Midbrain (tissue), 1 donor: Measurements from ENCODE around the gene GOLGA6A.

Experiments used
- DNase-seq: peaks from one replicate; lab custom pipeline; 2025; lab: John Stamatoyannopoulos, UW

The GOLGA6A gene

GRCh38 chr15:74036271-74037170 is 45.8 kb downstream of the GOLGA6A start:
- peak; percentile 47 for DNase-seq

GRCh38 chr15:74035121-74036017 is 47.0 kb downstream of the GOLGA6A start:
- no peak for DNase-seq

GRCh38 chr15:74034206-74034755 is 48.1 kb downstream of the GOLGA6A start:
- no peak for DNase-seq

- no peak for DNase-seq
These were observed 49.5 kb downstream of the GOLGA6A start for GRCh38 chr15:74032606-74033561.

GRCh38 chr15:74032046-74032445 is 50.3 kb downstream of the GOLGA6A start:
- no peak for DNase-seq

GRCh38 chr15:74028646-74029045 is 53.7 kb downstream of the GOLGA6A start:
- DNase-seq = no peak

- no peak for DNase-seq
These were observed 54.7 kb downstream of the GOLGA6A start for GRCh38 chr15:74027688-74028087.

GRCh38 chr15:74025436-74025835 is 56.9 kb downstream of the GOLGA6A start:
- no peak for DNase-seq

GRCh38 chr15:74024687-74025086 is 57.7 kb downstream of the GOLGA6A start:
- DNase-seq = no peak

GRCh38 chr15:74022706-74023470 is 59.5 kb downstream of the GOLGA6A start:
- DNase-seq = no peak
